Measurements from ENCODE around the gene CHMP4B. TPM values are rescaled to one million over a fixed set of nuclear protein-coding genes. Genes with fewer than 3 reads are reported as not detected.
A peak's percentile ranks its signal among the peaks of the same experiment; 100 is the strongest.

CHMP4B gene
- total RNA-seq, 1 experiment from 2014 or later: 34.3 TPM

- in situ Hi-C loops (cut with HindIII; ENCODE audit: low pct_unique_long_range_greater_than_20kb, low sequenced_read_pairs): no loop called here
These were observed 35.9 kb downstream of the CHMP4B start for GRCh38 chr20:33847006-33847405.

DNA sequence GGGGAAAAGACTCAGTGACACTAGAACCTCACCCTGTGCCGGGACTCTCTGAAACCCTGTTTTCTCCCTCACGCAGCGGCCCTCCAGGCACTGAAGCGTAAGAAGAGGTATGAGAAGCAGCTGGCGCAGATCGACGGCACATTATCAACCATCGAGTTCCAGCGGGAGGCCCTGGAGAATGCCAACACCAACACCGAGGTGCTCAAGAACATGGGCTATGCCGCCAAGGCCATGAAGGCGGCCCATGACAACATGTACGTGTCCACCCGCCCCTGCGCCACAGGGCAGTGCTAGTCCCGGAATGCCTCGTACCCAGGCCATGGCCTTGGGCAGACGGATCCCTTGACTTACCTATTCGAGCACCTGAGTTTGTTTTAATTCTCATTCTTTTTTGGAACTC lies 37.2 kb downstream of the CHMP4B start:
- in situ Hi-C loops (cut with HindIII; ENCODE audit: low pct_unique_long_range_greater_than_20kb, low sequenced_read_pairs): no loop called here
- DNase-seq (ENCODE audit: low read depth, low spot score): no peak

More at GRCh38 chr20:33847006-33847405, 35.9 kb downstream of the CHMP4B start:
- no peak for DNase-seq (ENCODE audit: low read depth, low spot score)

DNA sequence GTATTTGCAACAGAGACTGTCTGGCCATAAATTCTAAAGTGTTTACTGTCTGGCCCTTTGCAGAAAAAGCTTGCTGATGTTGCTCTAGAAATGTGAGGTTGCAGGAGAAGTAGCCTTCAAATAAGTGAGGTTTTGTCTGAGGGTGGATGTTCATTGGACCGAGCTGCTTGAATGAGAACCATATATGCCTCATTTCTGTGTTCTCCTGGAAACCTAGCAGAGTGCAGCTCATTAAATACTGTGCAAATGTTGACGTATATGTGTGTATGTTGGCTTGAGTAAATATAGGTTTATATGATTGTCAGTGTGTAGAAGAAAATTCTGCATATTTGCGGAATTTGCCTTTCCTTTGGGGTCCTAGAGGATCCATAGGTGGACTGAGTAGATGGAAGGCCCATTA lies 39.0 kb downstream of the CHMP4B start:
- in situ Hi-C loops (cut with HindIII; ENCODE audit: low pct_unique_long_range_greater_than_20kb, low sequenced_read_pairs): no loop called here
- no peak for DNase-seq (ENCODE audit: low read depth, low spot score)

- in situ Hi-C loops (cut with HindIII; ENCODE audit: low pct_unique_long_range_greater_than_20kb, low sequenced_read_pairs): no loop called here
- no peak for DNase-seq (ENCODE audit: low read depth, low spot score)
These were observed 40.8 kb downstream of the CHMP4B start for GRCh38 chr20:33851842-33852466.

- DNase-seq (ENCODE audit: low read depth, low spot score): no peak
- in situ Hi-C loops (cut with HindIII; ENCODE audit: low pct_unique_long_range_greater_than_20kb, low sequenced_read_pairs): no loop called here
These were observed 41.7 kb downstream of the CHMP4B start for GRCh38 chr20:33852626-33853506.

DNA sequence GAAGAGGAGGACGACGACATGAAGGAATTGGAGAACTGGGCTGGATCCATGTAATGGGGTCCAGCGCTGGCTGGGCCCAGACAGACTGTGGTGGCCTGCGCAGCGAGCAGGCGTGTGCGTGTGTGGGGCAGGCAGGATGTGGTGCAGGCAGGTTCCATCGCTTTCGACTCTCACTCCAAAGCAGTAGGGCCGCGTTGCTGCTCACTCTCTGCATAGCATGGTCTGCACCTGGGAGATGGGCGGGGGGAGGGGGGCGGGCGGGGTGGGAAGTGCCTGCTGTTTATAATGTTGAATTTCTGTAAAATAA lies 42.3 kb downstream of the CHMP4B start:
- in situ Hi-C loops (cut with HindIII; ENCODE audit: low pct_unique_long_range_greater_than_20kb, low sequenced_read_pairs): no loop called here
- DNase-seq (ENCODE audit: low read depth, low spot score): no peak

- DNase-seq (ENCODE audit: low read depth, low spot score): no peak
- in situ Hi-C loops (cut with HindIII; ENCODE audit: low pct_unique_long_range_greater_than_20kb, low sequenced_read_pairs): no loop called here
These were observed 46.8 kb downstream of the CHMP4B start for GRCh38 chr20:33857722-33858563.

- no peak for DNase-seq (ENCODE audit: low read depth, low spot score)
- in situ Hi-C loops (cut with HindIII; ENCODE audit: low pct_unique_long_range_greater_than_20kb, low sequenced_read_pairs): no loop called here
These were observed 47.5 kb downstream of the CHMP4B start for GRCh38 chr20:33858666-33859065.

DNA sequence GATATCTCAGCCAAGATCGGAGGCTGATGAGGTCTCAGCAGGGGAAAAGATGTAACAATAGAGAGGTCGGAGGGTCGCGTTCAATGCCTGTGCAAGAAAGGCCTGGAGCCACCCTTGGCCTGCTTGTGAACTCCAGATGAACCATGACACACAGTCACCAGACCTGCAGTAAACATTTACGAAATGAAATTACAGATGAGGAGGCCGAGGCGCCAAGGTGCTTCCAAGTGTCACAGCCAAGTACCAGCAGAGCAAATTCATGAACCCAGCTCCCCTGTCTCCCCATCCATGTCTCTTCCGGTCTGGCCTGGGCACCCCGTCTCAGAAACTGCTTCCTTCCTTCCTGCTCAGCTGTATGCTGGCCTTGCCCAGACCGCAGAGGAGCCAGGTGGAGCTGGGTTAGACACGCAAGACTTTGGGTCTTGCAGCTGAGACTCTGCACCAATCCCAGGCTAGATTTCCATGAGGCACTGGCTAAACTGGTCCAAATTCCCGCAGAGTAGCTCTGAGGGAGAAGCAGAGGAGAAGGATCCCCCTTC lies 48.1 kb downstream of the CHMP4B start:
- in situ Hi-C loops (cut with HindIII; ENCODE audit: low pct_unique_long_range_greater_than_20kb, low sequenced_read_pairs): no loop called here
- no peak for DNase-seq (ENCODE audit: low read depth, low spot score)

DNA sequence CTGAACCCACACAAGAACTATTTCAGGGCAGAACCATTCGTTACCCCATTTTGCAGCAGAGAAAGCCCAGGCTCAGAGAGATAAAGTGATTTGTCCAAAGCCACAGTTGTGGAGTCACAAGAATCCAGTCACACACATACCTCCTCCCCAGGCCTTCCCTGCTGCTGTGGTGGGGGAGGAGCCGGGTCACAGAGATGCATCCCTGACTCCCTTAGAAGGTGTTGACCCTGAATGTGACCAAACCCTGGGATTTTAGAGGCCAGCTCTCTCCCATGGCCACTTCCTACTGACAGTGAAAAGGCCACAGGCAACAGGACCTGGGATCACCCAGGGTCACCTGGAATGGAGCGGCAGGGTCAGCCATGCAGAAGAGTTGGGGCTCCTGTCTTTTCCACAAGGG lies 48.6 kb downstream of the CHMP4B start:
- in situ Hi-C loops (cut with HindIII; ENCODE audit: low pct_unique_long_range_greater_than_20kb, low sequenced_read_pairs): no loop called here
- no peak for DNase-seq (ENCODE audit: low read depth, low spot score)

GRCh38 chr20:33861458-33861857 lies 50.3 kb downstream of the CHMP4B start:
- in situ Hi-C loops (cut with HindIII; ENCODE audit: low pct_unique_long_range_greater_than_20kb, low sequenced_read_pairs): no loop called here
- DNase-seq (ENCODE audit: low read depth, low spot score): peak; percentile 16

DNA sequence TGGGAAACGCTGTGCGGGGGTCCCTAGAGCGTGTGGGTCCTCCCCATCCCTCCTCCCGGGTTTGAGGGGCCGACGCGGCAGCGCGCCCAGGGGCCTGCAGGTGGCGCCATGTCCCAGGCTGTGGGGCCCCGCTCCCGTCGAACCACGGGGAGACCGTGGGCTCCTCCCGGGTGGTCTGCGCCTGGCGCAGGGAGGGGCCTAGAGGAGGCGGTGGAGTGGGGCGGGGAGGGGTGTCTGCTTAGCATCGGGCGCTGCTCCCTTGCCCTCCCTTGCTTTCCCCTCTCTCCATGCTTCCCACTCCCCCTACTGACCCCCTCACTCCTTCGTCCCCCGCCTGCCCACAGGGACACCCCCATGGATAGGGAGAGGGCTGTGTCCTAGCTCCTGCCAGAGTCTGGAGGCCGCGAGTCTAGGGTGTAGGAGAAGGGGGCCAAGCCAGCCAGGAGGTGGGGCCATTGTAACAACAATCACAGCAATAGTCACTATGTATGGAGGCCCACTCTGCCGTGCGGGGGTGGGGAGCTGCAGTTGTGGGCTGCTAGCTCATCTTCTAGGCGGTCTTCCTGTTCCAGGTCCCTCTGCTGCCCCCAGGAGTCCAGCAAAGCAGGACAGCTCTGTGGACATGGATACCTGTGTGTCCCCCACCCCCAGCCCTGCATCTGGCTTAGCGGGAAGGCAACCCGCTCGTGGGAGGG lies 51.7 kb downstream of the CHMP4B start:
- peak; percentile 63 for DNase-seq (ENCODE audit: low read depth, low spot score)
- in situ Hi-C loops (cut with HindIII; ENCODE audit: low pct_unique_long_range_greater_than_20kb, low sequenced_read_pairs): no loop called here

DNA sequence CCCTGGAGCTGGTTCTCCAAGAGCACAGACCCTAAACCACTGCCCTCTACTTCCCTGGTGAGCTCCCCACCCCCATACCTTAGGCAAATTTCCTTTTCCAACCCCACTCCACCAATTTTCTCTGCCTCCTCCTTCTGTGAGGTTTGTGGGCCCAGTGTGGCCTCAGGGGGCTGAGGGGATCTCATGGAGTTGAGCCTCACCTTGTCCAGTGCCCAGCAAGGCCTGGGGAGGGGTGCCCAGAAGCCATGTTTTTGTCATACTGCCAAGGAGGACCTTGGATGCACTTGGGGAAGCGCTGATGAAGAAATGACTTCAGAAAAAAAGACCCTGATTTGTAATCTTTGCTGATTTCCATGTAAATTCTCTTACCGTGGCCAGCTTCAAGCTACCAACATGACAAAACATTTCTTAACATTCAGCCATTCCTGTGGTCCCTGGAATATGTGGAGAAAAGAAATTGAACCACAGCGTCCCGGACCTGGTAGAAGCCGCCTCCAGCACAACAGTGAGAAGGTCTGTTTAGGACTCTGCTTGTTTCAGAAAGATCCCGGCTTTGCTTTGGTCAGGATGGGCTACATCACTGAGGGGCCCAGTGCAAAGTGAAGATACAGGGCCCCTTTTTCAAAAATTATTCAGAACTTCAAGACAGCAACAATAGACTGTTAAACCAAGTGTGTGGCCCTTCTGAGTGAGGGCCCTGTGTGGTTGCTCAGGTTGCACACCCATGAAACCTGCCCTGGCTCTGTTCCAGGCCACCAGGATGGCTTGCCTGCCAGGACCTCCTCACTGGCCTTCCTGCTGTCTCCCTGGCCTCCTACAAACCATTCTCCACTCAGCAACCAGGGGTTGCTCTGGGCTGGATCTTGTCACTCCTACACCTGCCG lies 52.5 kb downstream of the CHMP4B start:
- no peak for DNase-seq (ENCODE audit: low read depth, low spot score)
- in situ Hi-C loops (cut with HindIII; ENCODE audit: low pct_unique_long_range_greater_than_20kb, low sequenced_read_pairs): no loop called here

DNA sequence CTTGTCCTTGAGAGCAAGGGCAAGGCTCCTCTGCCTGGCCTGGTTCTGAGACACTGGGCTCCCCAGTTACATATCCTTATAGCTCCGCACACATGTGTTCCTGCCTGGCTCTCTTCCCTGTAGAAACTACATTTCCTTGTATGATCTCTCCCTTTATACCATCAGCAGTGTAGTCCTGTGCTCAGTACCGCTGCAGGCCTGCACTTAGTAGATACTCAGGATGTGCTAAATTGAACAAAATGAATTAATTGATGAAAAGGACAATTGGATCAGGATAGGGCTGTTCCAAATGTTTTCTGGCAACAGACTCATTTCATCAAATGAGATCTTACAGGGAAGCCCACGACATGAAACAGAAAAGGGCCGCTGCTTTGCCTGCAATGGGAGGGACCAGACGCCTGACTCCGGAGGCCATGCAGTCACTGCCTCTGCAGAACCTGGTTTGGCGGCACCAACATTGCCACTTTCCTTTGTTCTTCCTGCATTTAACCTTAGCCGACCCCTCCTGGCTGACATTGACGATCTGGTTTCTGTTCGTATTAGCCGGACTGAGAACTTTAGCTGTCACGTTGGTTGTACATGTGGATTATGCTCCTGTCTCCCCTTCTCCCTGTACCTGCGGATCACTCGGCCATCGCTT lies 53.3 kb downstream of the CHMP4B start:
- in situ Hi-C loops (cut with HindIII; ENCODE audit: low pct_unique_long_range_greater_than_20kb, low sequenced_read_pairs): no loop called here

DNA sequence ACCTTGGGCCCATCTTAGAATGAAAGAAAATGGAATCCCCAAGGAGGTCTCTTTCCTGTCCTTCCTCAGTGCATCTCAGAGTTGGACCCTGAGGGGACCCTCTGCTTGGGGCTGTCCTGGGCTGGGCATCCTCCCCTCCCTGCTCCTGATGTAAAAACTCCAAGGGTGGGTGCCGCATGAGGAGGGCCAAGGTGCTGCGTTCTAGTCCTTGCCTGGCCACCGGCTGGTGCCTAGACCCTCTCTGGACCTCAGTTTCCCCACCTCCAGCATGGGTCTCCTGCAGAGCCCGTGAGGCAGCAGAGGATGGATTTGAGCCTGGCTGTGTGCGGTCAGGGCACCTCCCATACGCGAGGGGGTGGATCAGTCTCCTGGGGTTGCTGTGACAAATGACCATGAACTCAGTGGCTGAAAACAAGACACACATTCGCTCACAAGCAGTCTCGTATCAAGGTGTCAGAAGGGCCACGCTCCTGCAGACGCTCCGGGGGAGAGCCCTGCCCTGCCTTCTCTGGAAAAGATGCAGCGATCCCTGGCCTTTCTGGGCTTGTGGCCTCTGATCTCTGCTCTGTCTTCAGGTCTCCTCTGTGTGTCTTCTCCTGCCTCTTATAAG lies 54.7 kb downstream of the CHMP4B start:
- no peak for DNase-seq (ENCODE audit: low read depth, low spot score)
- in situ Hi-C loops (cut with HindIII; ENCODE audit: low pct_unique_long_range_greater_than_20kb, low sequenced_read_pairs): no loop called here

More for the DNA sequence above, 53.3 kb downstream of the CHMP4B start:
- DNase-seq (ENCODE audit: low read depth, low spot score): no peak
